HCT116 (cell line): Measurements from ENCODE around the gene CDKAL1. TPM values are rescaled to one million over a fixed set of nuclear protein-coding genes. Genes with fewer than 3 reads are reported as not detected.

Experiments
- ATAC-seq: fragments of 200-7000 bp; cut with Tn5 transposase; 2 replicates; pipeline ENCODE4 v1.9.1; 2020; ENCODE audit warnings: mild to moderate bottlenecking, moderate library complexity
- BruUV-seq: library from RNA; stranded (reverse); fragments of 400-500 nt; replicated peaks from 2 replicates; lab custom pipeline; 2021; lab: Mats Ljungman, UMichigan
- CTCF ChIA-PET: fragments of 300-600 bp; sonication (Branson Sonifier 250); formaldehyde crosslinking; loops from one replicate; lab custom pipeline; 2021; ENCODE audit warnings: antibody characterized with exemption; lab: Charles Lee
- POLR2A ChIA-PET: fragments of 300-600, 350-600 bp; sonication (Branson Sonifier 250); formaldehyde crosslinking; loops from one replicate; lab custom pipeline; 2021; ENCODE audit warnings: antibody characterized with exemption; lab: Charles Lee
- RAD21 ChIA-PET, 2 experiments: fragments of 300-600 bp; sonication (Branson Sonifier 250); formaldehyde crosslinking; loops; one replicate each; lab custom pipeline; 2023; ENCODE audit warnings: low total read pairs in 2 of 2; ENCODE audit not compliant: uncharacterized antibody in 2 of 2, unreplicated experiment in 2 of 2, low non-redundant PET in 1 of 2; lab: Charles Lee
- DNase-seq: peaks from one replicate; pipeline ENCODE4 v3.0.0-alpha.2; 2010; ENCODE audit warnings: low read depth, low spot score
- H2AFZ ChIP-seq: fragments of 200-600 bp; shearing (Covaris generic), sonication (generic); 2 replicates; pipeline ENCODE4 v1.6.1; 2017; ENCODE audit warnings: low read depth, mixed run types, mixed read lengths, antibody characterized with exemption, low read length; ENCODE audit not compliant: poor library complexity, severe bottlenecking
- H3K27ac ChIP-seq: 2 replicates; pipeline ENCODE4 v1.5.1; 2012; ENCODE audit warnings: low read depth, low read length
- H3K27me3 ChIP-seq: fragments of 200-600 bp; sonication (generic); 2 replicates; pipeline ENCODE4 v1.6.1; 2016; ENCODE audit warnings: mixed run types, low read length, mixed read lengths; ENCODE audit not compliant: insufficient read depth
- H3K36me3 ChIP-seq, 2 experiments: fragments of 200-500 bp in 1 of 2; fragments of 200-600 bp in 1 of 2; sonication (Bioruptor generic) in 1 of 2; sonication (generic) in 1 of 2; 2 replicates each; pipeline versions ENCODE4 v1.5.1 to v1.6.1; 2014 to 2016; ENCODE audit warnings: low read length in 2 of 2, inconsistent platforms in 1 of 2, mixed read lengths in 1 of 2, mixed run types in 1 of 2; ENCODE audit not compliant: insufficient read depth in 2 of 2, control insufficient read depth in 1 of 2
- H3K4me1 ChIP-seq, 2 experiments: fragments of 200-600 bp in 1 of 2; sonication (generic) in 1 of 2; 2 replicates each; pipeline versions ENCODE4 v1.5.1 to v1.6.1; 2012 to 2017; ENCODE audit warnings: low read length in 2 of 2, inconsistent platforms in 1 of 2, mild to moderate bottlenecking in 1 of 2, mixed read lengths in 1 of 2, mixed run types in 1 of 2, moderate library complexity in 1 of 2; ENCODE audit not compliant: insufficient read depth in 2 of 2, control insufficient read depth in 1 of 2
- H3K4me2 ChIP-seq: fragments of 200-600 bp; sonication (generic); 2 replicates; pipeline ENCODE4 v1.6.1; 2017; ENCODE audit warnings: mixed run types, low read length, mixed read lengths
- H3K4me3 ChIP-seq, 2 experiments: fragments of 200-600 bp in 1 of 2; sonication (generic) in 1 of 2; replicated peaks in 1 of 2; 2 replicates each; pipeline ENCODE4 v1.5.1; 2011 to 2016; ENCODE audit warnings: low read length in 2 of 2, control low read depth in 1 of 2, low read depth in 1 of 2, mild to moderate bottlenecking in 1 of 2, mixed read lengths in 1 of 2, mixed run types in 1 of 2
- H3K79me2 ChIP-seq: fragments of 200-600 bp; sonication (generic); 2 replicates; pipeline ENCODE4 v1.6.1; 2017; ENCODE audit warnings: mild to moderate bottlenecking, mixed run types, low read length, moderate library complexity, mixed read lengths; ENCODE audit not compliant: insufficient read depth
- H3K9ac ChIP-seq: fragments of 200-600 bp; sonication (generic); 2 replicates; pipeline ENCODE4 v1.6.1; 2016; ENCODE audit warnings: low read length, mixed read lengths
- H3K9me2 ChIP-seq: fragments of 200-600 bp; sonication (generic), shearing (Covaris generic); 2 replicates; pipeline ENCODE4 v1.6.1; 2017; ENCODE audit warnings: mixed run types, mild to moderate bottlenecking, moderate library complexity; ENCODE audit not compliant: insufficient read depth
- H3K9me3 ChIP-seq, 2 experiments: fragments of 200-500 bp in 1 of 2; fragments of 200-600 bp in 1 of 2; sonication (Bioruptor generic) in 1 of 2; sonication (generic) in 1 of 2; 2 replicates each; pipeline ENCODE4 v1.6.1; 2014 to 2017; ENCODE audit warnings: low read length in 2 of 2, mixed read lengths in 2 of 2, inconsistent platforms in 1 of 2, low read depth in 1 of 2, mild to moderate bottlenecking in 1 of 2, mixed run types in 1 of 2, moderate library complexity in 1 of 2; ENCODE audit not compliant: control insufficient read depth in 1 of 2, insufficient read depth in 1 of 2
- H4K20me1 ChIP-seq: fragments of 200-600 bp; sonication (generic), shearing (Covaris generic); 2 replicates; pipeline ENCODE4 v1.6.1; 2017; ENCODE audit warnings: mixed run types, mild to moderate bottlenecking, moderate library complexity; ENCODE audit not compliant: insufficient read depth
- CBX3 ChIP-seq: IDR thresholded peaks from 2 replicates; pipeline ENCODE4 v1.6.1; 2012; ENCODE audit warnings: low read depth
- CEBPB ChIP-seq: IDR thresholded peaks from 2 replicates; pipeline ENCODE4 v1.6.1; 2012; ENCODE audit warnings: low read depth
- CTCF ChIP-seq, 3 experiments: fragments of 200-600 bp in 1 of 3; sonication (generic) in 1 of 3; IDR thresholded peaks in 2 of 3; conservative IDR thresholded peaks in 1 of 3; 2 replicates each; pipeline ENCODE4 v1.5.1; 2012 to 2017; ENCODE audit warnings: low read depth in 2 of 3, low read length in 2 of 3, antibody characterized with exemption in 1 of 3, borderline replicate concordance in 1 of 3, control low read depth in 1 of 3, mild to moderate bottlenecking in 1 of 3, mixed read lengths in 1 of 3, mixed run types in 1 of 3, moderate library complexity in 1 of 3; ENCODE audit not compliant: insufficient read depth in 1 of 3
- ELF1 ChIP-seq: IDR thresholded peaks from 2 replicates; pipeline ENCODE4 v1.6.1; 2012; ENCODE audit warnings: low read depth, borderline replicate concordance
- FOSL1 ChIP-seq: IDR thresholded peaks from 2 replicates; pipeline ENCODE4 v1.6.1; 2012; ENCODE audit warnings: low read depth
- POLR2A ChIP-seq: IDR thresholded peaks from 2 replicates; pipeline ENCODE4 v1.7.0; 2011; ENCODE audit warnings: borderline replicate concordance; ENCODE audit not compliant: insufficient read depth, insufficient read length; ENCODE audit errors: extremely low read depth
- SRF ChIP-seq: IDR thresholded peaks from 2 replicates; pipeline ENCODE4 v1.6.1; 2012; ENCODE audit warnings: low read depth
- YY1 ChIP-seq: IDR thresholded peaks from 2 replicates; pipeline ENCODE4 v1.6.1; 2011; ENCODE audit warnings: low read length, low read depth, moderate library complexity, mild to moderate bottlenecking; ENCODE audit not compliant: insufficient replicate concordance; ENCODE audit errors: extremely low read depth
- intact Hi-C: fragments of 100-400 bp; cut with micrococcal nuclease; formaldehyde crosslinking; loops from 2 replicates; pipeline ENCODE4 v1.10.0; 2022
- total RNA-seq: library from RNA; stranded (reverse); gene quantifications from one replicate; pipeline ENCODE4 v1.2.1, GENCODE V29; 2021; ENCODE audit not compliant: unreplicated experiment
- TF ChIP-seq, protein P1 (sequence below): IDR thresholded peaks from 2 replicates; pipeline ENCODE4 v1.6.1; 2012
- TF ChIP-seq, protein P2 (sequence below): IDR thresholded peaks from 2 replicates; pipeline ENCODE4 v1.6.1; 2012; ENCODE audit warnings: low read depth

The CDKAL1 gene
- total RNA-seq, 1 experiment from 2014 or later: 14.9 TPM

DNA sequence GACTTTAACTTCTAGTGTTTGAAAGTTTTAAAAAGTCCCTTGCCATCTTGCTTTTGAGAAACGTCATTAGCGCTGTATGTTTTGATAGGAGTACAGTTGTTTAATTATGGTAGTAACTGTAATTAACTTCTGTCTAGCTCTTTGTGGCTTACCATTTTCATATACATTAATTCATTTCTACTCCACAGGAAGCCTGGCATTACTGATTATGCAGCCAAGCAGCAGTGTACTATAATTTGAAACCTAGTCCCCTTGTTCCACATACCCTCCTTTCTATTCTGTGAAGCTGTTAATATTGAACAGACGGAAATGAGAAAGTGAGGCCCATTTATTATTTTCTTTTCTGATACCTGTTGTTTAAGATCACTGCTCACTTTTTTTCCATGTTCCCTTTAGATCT is 235.4 kb downstream of the CDKAL1 start:
- no peaks in the 10 kb centered on the region for H3K9me2 ChIP-seq
- H3K27ac ChIP-seq: no peak overlapping the region
- no peak overlapping the region for H3K4me3 ChIP-seq
- no peak overlapping the region for H2AFZ ChIP-seq
- no peaks in the 10 kb centered on the region for H3K9me3 ChIP-seq
- no peak overlapping the region for H3K9ac ChIP-seq
- ChIA-PET CTCF (no interaction called here), RAD21 (no interaction called here), POLR2A (no interaction called here)
- no peaks in the 10 kb centered on the region for H4K20me1 ChIP-seq
- ATAC-seq (no peak), DNase-seq (no peak)
- H3K4me2 ChIP-seq: no peak overlapping the region
- H3K27me3 ChIP-seq: no peaks in the 10 kb centered on the region
- H3K79me2 ChIP-seq: no peaks in the 10 kb centered on the region
- H3K4me1 ChIP-seq: no peaks in the 10 kb centered on the region
- BruUV-seq: no TSS peak
- intact Hi-C loops: no loop called here
- H3K36me3 ChIP-seq: no peaks in the 10 kb centered on the region
- TF ChIP-seq POLR2A (no peak), FOSL1 (no peak), SRF (no peak), ELF1 (no peak), YY1 (no peak), CEBPB (no peak), CTCF (IDR thresholded peaks at IDR 0.05 in 2 of 3, conservative IDR thresholded peaks at IDR 0.05 in 1 of 3; ENCODE audit: borderline replicate concordance in 1 of 3, insufficient read depth in 1 of 3, low read depth in 2 of 3, low read length in 2 of 3) (no peak), CBX3 (no peak)
- TF ChIP-seq, protein P1, sequence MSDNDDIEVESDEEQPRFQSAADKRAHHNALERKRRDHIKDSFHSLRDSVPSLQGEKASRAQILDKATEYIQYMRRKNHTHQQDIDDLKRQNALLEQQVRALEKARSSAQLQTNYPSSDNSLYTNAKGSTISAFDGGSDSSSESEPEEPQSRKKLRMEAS: no peak
- TF ChIP-seq, protein P2, sequence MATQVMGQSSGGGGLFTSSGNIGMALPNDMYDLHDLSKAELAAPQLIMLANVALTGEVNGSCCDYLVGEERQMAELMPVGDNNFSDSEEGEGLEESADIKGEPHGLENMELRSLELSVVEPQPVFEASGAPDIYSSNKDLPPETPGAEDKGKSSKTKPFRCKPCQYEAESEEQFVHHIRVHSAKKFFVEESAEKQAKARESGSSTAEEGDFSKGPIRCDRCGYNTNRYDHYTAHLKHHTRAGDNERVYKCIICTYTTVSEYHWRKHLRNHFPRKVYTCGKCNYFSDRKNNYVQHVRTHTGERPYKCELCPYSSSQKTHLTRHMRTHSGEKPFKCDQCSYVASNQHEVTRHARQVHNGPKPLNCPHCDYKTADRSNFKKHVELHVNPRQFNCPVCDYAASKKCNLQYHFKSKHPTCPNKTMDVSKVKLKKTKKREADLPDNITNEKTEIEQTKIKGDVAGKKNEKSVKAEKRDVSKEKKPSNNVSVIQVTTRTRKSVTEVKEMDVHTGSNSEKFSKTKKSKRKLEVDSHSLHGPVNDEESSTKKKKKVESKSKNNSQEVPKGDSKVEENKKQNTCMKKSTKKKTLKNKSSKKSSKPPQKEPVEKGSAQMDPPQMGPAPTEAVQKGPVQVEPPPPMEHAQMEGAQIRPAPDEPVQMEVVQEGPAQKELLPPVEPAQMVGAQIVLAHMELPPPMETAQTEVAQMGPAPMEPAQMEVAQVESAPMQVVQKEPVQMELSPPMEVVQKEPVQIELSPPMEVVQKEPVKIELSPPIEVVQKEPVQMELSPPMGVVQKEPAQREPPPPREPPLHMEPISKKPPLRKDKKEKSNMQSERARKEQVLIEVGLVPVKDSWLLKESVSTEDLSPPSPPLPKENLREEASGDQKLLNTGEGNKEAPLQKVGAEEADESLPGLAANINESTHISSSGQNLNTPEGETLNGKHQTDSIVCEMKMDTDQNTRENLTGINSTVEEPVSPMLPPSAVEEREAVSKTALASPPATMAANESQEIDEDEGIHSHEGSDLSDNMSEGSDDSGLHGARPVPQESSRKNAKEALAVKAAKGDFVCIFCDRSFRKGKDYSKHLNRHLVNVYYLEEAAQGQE: no peak
